22Rv1 (cell line): ENCODE measurements around the gene ZNF71.

Experiments used
- CTCF ChIP-seq: fragments of 450-650 bp; IDR thresholded peaks from 2 replicates; pipeline ENCODE4 v1.5.1; 2017; ENCODE audit warnings: mild to moderate bottlenecking
- ZFX ChIP-seq: fragments of 450-650 bp; IDR thresholded peaks from 2 replicates; pipeline ENCODE4 v1.6.1; 2017; ENCODE audit warnings: antibody characterized with exemption, borderline replicate concordance

- TF ChIP-seq CTCF (no peak), ZFX (no peak)
These were observed 13.3 kb downstream of the ZNF71 start for GRCh38 chr19:56608274-56608964.
